ENCODE measurements around the gene ZC3H7B. TPM values are rescaled to one million over a fixed set of nuclear protein-coding genes. Genes with fewer than 3 reads are reported as not detected.
"Not testable (repeated sequence)": the region's sequence is repeated elsewhere in the genome, so short reads cannot be mapped to it uniquely, and the experiment has no call there.

ZC3H7B gene
- total RNA-seq, 6 experiments from 2014 or later, result 26.5 to 50.1 (median 42.7) TPM

DNA sequence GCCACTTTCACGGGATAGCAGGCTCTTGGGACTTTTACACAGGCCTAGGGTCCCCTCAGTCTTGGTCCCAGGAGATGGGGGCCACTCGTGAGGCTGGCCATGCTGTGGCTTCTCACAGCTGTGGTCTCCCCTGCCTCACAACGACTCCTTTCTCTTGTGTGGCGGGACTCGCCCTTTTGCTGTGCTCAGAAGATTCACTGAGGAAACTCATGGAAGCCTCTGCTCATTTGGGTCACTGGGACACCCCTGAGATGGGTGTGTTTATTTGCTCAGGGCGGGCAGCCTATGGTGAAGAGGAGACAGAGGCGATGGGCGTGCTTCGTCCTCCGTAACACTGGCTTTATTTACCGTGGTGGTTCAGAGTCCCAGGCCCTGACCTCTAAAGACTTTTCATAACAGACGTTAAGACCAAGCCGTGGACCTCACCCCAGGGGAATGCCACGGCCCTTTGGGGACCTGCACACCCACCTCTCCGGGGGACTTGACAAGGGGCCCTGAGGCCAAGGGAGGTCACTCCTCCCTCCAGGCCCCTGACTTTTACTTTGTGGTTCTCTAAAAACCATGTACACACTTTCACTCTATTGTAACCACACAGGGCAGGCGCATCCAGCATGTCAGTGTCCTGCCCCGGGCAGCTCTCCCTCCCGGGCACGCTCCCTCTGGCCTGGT, 96.0 kb downstream of the ZC3H7B start:
- intact Hi-C loops (cut with DNase I), result no loop called here
- TF ChIP-seq, protein P1, sequence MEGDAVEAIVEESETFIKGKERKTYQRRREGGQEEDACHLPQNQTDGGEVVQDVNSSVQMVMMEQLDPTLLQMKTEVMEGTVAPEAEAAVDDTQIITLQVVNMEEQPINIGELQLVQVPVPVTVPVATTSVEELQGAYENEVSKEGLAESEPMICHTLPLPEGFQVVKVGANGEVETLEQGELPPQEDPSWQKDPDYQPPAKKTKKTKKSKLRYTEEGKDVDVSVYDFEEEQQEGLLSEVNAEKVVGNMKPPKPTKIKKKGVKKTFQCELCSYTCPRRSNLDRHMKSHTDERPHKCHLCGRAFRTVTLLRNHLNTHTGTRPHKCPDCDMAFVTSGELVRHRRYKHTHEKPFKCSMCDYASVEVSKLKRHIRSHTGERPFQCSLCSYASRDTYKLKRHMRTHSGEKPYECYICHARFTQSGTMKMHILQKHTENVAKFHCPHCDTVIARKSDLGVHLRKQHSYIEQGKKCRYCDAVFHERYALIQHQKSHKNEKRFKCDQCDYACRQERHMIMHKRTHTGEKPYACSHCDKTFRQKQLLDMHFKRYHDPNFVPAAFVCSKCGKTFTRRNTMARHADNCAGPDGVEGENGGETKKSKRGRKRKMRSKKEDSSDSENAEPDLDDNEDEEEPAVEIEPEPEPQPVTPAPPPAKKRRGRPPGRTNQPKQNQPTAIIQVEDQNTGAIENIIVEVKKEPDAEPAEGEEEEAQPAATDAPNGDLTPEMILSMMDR (IDR thresholded peaks at IDR 0.05), result no peak
- peak; percentile 10 for TF ChIP-seq POLR2A (IDR thresholded peaks at IDR 0.05)
- peak; percentile 78 to 93 (median 91) for DNase-seq
- Histone ChIP-seq H3K36me3 (peaks cover 0 to 20% (median 13%) of the 10 kb centered on the region in 4 donors), H3K27ac (peak overlapping the region; percentile 72 to 93 (median 92)), H3K4me3 (peak overlapping the region in 2 of 3 donors; percentile 14 to 20), H3K27me3 (no peaks in the 10 kb centered on the region), H3K4me1 (peaks cover 0 to 74% (median 24%) of the 10 kb centered on the region in 4 donors), H3K9me3 (no peaks in the 10 kb centered on the region)
- WGBS (ENCODE audit: insufficient coverage, low coverage, low lambda C conversion rate, missing lambda C conversion rate), result 19% methylated on average over 15 of the region's 19 CpGs
- ATAC-seq, result peak; percentile 79 to 92 (median 86)

DNA sequence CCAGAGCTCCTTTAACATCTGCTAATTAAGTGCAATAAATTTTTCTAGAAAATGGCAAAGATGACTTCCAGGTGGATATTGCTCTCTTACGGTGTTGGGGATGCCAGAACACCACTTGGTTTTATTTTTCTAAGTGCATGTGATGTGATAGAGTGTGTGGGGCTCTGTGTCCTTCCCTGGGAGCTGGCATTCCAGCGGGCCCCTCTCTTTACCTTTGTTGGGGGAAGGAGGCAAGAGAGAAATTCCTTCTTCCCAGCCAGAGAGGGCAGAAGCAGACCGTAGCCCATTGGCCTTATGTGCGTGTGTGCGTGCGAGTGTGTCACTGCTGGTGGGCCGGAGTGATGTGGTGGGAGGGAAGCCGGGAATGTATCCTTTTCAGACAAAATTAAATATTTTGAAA, 97.6 kb downstream of the ZC3H7B start:
- Histone ChIP-seq H3K4me3 (peak overlapping the region in 1 of 3 donors; percentile 14), H3K36me3 (peaks cover 0 to 20% (median 13%) of the 10 kb centered on the region in 4 donors), H3K9me3 (no peaks in the 10 kb centered on the region), H3K27ac (peak overlapping the region in 2 of 3 donors; percentile 92 to 93), H3K27me3 (no peaks in the 10 kb centered on the region), H3K4me1 (peaks cover 0 to 69% (median 23%) of the 10 kb centered on the region in 4 donors)
- 87% methylated on average over 7 of the region's 8 CpGs for WGBS (ENCODE audit: insufficient coverage, low coverage, low lambda C conversion rate, missing lambda C conversion rate)
- ATAC-seq, result no peak
- DNase-seq, result no peak
- no peak for TF ChIP-seq POLR2A (IDR thresholded peaks at IDR 0.05)
- TF ChIP-seq, protein P1 (IDR thresholded peaks at IDR 0.05), result no peak
- intact Hi-C loops (cut with DNase I), result no loop called here

DNA sequence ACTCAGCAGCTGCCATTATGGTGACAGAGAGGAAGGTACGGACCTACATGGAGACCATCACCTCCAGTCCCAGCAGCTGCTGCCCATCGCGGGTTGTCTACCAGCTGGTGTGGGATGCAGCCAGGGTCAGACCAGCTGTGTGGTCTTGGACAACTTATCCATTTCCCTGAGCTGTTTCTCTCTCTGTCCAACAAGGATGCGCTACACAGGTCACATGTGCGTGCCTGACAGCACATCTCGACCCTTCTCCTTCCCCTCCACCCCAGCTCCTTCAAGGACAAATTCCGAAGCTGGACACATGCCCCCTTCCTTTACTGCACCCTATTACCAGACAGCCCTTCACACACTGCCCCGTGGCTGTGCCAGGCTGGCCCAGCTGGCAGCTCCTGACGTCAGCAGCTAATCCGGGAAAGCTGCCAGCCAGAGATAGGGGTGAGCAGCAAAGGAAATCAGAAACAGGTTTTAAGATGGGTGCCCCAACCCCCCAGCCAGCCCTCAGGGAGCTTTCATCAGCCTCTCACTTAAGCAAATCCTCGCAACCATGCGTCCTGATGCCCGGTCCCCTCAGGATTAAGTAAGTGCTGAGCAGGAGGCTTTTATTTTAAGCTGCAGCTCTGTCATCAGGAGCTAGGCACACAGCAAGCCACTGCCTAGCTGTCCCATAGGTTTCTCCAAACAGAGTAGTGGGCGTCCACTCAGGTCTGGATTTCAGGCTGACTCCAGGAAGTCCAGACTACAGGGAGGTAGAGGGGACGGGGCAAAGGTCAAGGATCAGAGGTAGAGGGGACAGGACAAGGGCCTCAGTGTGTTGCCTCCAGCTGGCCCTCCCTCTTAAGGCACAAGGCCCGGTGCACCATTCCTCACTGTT, 100.7 kb downstream of the ZC3H7B start:
- Histone ChIP-seq H3K27me3 (no peaks in the 10 kb centered on the region), H3K9me3 (no peaks in the 10 kb centered on the region), H3K27ac (peak overlapping the region in 2 of 3 donors; percentile 84 to 86), H3K4me3 (no peak overlapping the region), H3K4me1 (peaks cover 0 to 42% (median 15%) of the 10 kb centered on the region in 4 donors), H3K36me3 (peaks cover 0 to 2% (median 0%) of the 10 kb centered on the region in 4 donors)
- DNase-seq (peak; percentile 85 to 93 (median 92)), ATAC-seq (peak; percentile 54 to 63 (median 54))
- intact Hi-C loops (cut with DNase I), result no loop called here
- WGBS (ENCODE audit: insufficient coverage, low coverage, low lambda C conversion rate, missing lambda C conversion rate), result 23% methylated on average over 12 of the region's 16 CpGs
- TF ChIP-seq, protein P1 (IDR thresholded peaks at IDR 0.05), result no peak
- TF ChIP-seq POLR2A (IDR thresholded peaks at IDR 0.05), result no peak

DNA sequence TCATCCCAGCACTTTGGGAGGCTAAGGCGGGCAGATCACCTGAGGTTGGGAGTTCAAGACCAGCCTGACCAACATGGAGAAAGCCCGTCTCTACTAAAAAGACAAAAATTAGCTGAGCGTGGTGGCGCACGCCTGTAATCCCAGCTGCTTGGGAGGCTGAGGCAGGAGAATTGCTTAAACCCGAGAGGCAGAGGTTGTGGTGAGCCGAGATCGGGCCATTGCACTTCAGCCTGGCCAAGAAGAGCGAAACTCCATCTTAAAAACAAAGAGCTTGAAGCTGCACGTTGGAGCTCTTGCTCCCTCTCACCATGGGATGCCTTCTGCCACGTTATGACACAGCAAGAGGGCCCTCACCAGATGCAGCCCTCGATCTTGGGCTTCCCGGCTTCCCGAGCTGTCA, 101.5 kb downstream of the ZC3H7B start:
- peak overlapping the region in 2 of 3 donors; percentile 84 to 86 for H3K27ac ChIP-seq
- H3K4me3 ChIP-seq; ATAC-seq; intact Hi-C loops (cut with DNase I); DNase-seq; H3K27me3 ChIP-seq; H3K9me3 ChIP-seq; H3K36me3 ChIP-seq: not testable (repeated sequence)
- WGBS (ENCODE audit: insufficient coverage, low coverage, low lambda C conversion rate, missing lambda C conversion rate), result 60% methylated on average over 1 of the region's 14 CpGs
- H3K4me1 ChIP-seq, result peaks cover 0 to 39% (median 12%) of the 10 kb centered on the region in 4 donors
